ENCODE results near the gene AURKAIP1. TPM values are rescaled to one million over a fixed set of nuclear protein-coding genes. Genes with fewer than 3 reads are reported as not detected.

Gene AURKAIP1
- total RNA-seq, 1 experiment from 2014 or later: 49.1 TPM

GRCh38 chr1:1366699-1367066, 8.3 kb downstream of the AURKAIP1 start:
- Histone ChIP-seq H3K27me3 (ENCODE audit: low read length) (no peaks in the 10 kb centered on the region), H3K4me3 (ENCODE audit: low read length) (no peak overlapping the region), H3K9me3 (ENCODE audit: low read length) (peaks cover 18% of the 10 kb centered on the region), H3K27ac (ENCODE audit: low read length) (no peak overlapping the region), H3K36me3 (ENCODE audit: insufficient read depth, low read length) (no peaks in the 10 kb centered on the region), H2AFZ (ENCODE audit: low read length) (no peak overlapping the region), H3K9ac (ENCODE audit: low read length) (no peak overlapping the region), H3K79me2 (ENCODE audit: low read length) (peaks cover 4% of the 10 kb centered on the region; the same call in 1 of the 2 replicates), H4K20me1 (ENCODE audit: insufficient read depth, low read depth, low read length) (no peaks in the 10 kb centered on the region), H3K9me2 (replicated peaks; ENCODE audit: insufficient read depth, low read length) (no peaks in the 10 kb centered on the region), H3K4me1 (ENCODE audit: low read length) (peaks cover 5% of the 10 kb centered on the region), H3K4me2 (ENCODE audit: low read depth, low read length, poor library complexity, severe bottlenecking) (no peak overlapping the region)
- no peak for DNase-seq

- no peak overlapping the region for H3K4me3 ChIP-seq (ENCODE audit: low read length)
- no peaks in the 10 kb centered on the region for H3K9me2 ChIP-seq (replicated peaks; ENCODE audit: insufficient read depth, low read length)
- H2AFZ ChIP-seq (ENCODE audit: low read length): no peak overlapping the region
- no peaks in the 10 kb centered on the region for H3K36me3 ChIP-seq (ENCODE audit: insufficient read depth, low read length)
- H3K9ac ChIP-seq (ENCODE audit: low read length): no peak overlapping the region
- H3K4me1 ChIP-seq (ENCODE audit: low read length): 0 out of 2 replicates have a peak, but pooled peaks cover 3% of the 10 kb centered on the region
- H3K4me2 ChIP-seq (ENCODE audit: low read depth, low read length, poor library complexity, severe bottlenecking): no peak overlapping the region
- no peak overlapping the region for H3K27ac ChIP-seq (ENCODE audit: low read length)
- DNase-seq: no peak
- H3K79me2 ChIP-seq (ENCODE audit: low read length): no peaks in the 10 kb centered on the region
- no peaks in the 10 kb centered on the region for H3K27me3 ChIP-seq (ENCODE audit: low read length)
- H3K9me3 ChIP-seq (ENCODE audit: low read length): peaks cover 18% of the 10 kb centered on the region
- no peaks in the 10 kb centered on the region for H4K20me1 ChIP-seq (ENCODE audit: insufficient read depth, low read depth, low read length)
Observed at GRCh38 chr1:1365875-1366698, 8.9 kb downstream of the AURKAIP1 start.

GRCh38 chr1:1364266-1364665, 10.7 kb downstream of the AURKAIP1 start:
- H3K4me2 ChIP-seq (ENCODE audit: low read depth, low read length, poor library complexity, severe bottlenecking): no peak overlapping the region

GRCh38 chr1:1361982-1362423, 13.0 kb downstream of the AURKAIP1 start:
- Histone ChIP-seq H3K4me2 (ENCODE audit: low read depth, low read length, poor library complexity, severe bottlenecking) (no peak overlapping the region), H3K36me3 (ENCODE audit: insufficient read depth, low read length) (no peaks in the 10 kb centered on the region), H3K4me3 (ENCODE audit: low read length) (no peak overlapping the region), H3K79me2 (ENCODE audit: low read length) (no peaks in the 10 kb centered on the region), H3K27ac (ENCODE audit: low read length) (no peak overlapping the region), H4K20me1 (ENCODE audit: insufficient read depth, low read depth, low read length) (no peaks in the 10 kb centered on the region), H3K9me3 (ENCODE audit: low read length) (peaks cover 14% of the 10 kb centered on the region), H3K9ac (ENCODE audit: low read length) (no peak overlapping the region), H2AFZ (ENCODE audit: low read length) (no peak overlapping the region), H3K4me1 (ENCODE audit: low read length) (0 out of 2 replicates have a peak, but pooled peaks cover 3% of the 10 kb centered on the region), H3K9me2 (replicated peaks; ENCODE audit: insufficient read depth, low read length) (no peaks in the 10 kb centered on the region), H3K27me3 (ENCODE audit: low read length) (no peaks in the 10 kb centered on the region)
- no peak for DNase-seq

More at GRCh38 chr1:1364266-1364665, 10.7 kb downstream of the AURKAIP1 start:
- Histone ChIP-seq H3K27ac (ENCODE audit: low read length) (no peak overlapping the region), H3K4me1 (ENCODE audit: low read length) (0 out of 2 replicates have a peak, but pooled peaks cover 3% of the 10 kb centered on the region), H4K20me1 (ENCODE audit: insufficient read depth, low read depth, low read length) (no peaks in the 10 kb centered on the region), H3K9me3 (ENCODE audit: low read length) (peaks cover 18% of the 10 kb centered on the region), H3K9me2 (replicated peaks; ENCODE audit: insufficient read depth, low read length) (no peaks in the 10 kb centered on the region), H3K4me3 (ENCODE audit: low read length) (no peak overlapping the region), H3K27me3 (ENCODE audit: low read length) (no peaks in the 10 kb centered on the region), H3K9ac (ENCODE audit: low read length) (no peak overlapping the region), H3K36me3 (ENCODE audit: insufficient read depth, low read length) (no peaks in the 10 kb centered on the region), H2AFZ (ENCODE audit: low read length) (no peak overlapping the region), H3K79me2 (ENCODE audit: low read length) (no peaks in the 10 kb centered on the region)
- DNase-seq: no peak

GRCh38 chr1:1361233-1361981, 13.6 kb downstream of the AURKAIP1 start:
- Histone ChIP-seq H3K9ac (ENCODE audit: low read length) (no peak overlapping the region), H2AFZ (ENCODE audit: low read length) (no peak overlapping the region), H3K4me3 (ENCODE audit: low read length) (no peak overlapping the region), H3K4me2 (ENCODE audit: low read depth, low read length, poor library complexity, severe bottlenecking) (no peak overlapping the region), H3K4me1 (ENCODE audit: low read length) (0 out of 2 replicates have a peak, but pooled peaks cover 3% of the 10 kb centered on the region), H3K27me3 (ENCODE audit: low read length) (no peaks in the 10 kb centered on the region), H3K9me3 (ENCODE audit: low read length) (peaks cover 8% of the 10 kb centered on the region), H3K9me2 (replicated peaks; ENCODE audit: insufficient read depth, low read length) (no peaks in the 10 kb centered on the region), H4K20me1 (ENCODE audit: insufficient read depth, low read depth, low read length) (no peaks in the 10 kb centered on the region), H3K27ac (ENCODE audit: low read length) (no peak overlapping the region), H3K79me2 (ENCODE audit: low read length) (no peaks in the 10 kb centered on the region), H3K36me3 (ENCODE audit: insufficient read depth, low read length) (no peaks in the 10 kb centered on the region)
- no peak for DNase-seq

GRCh38 chr1:1360506-1361169, 14.4 kb downstream of the AURKAIP1 start:
- H3K9ac ChIP-seq (ENCODE audit: low read length): no peak overlapping the region
- H3K4me2 ChIP-seq (ENCODE audit: low read depth, low read length, poor library complexity, severe bottlenecking): no peak overlapping the region

GRCh38 chr1:1359664-1360468, 15.1 kb downstream of the AURKAIP1 start:
- Histone ChIP-seq H4K20me1 (ENCODE audit: insufficient read depth, low read depth, low read length) (no peaks in the 10 kb centered on the region), H3K4me1 (ENCODE audit: low read length) (0 out of 2 replicates have a peak, but pooled peaks cover 3% of the 10 kb centered on the region), H3K4me2 (ENCODE audit: low read depth, low read length, poor library complexity, severe bottlenecking) (no peak overlapping the region), H3K9ac (ENCODE audit: low read length) (no peak overlapping the region), H3K27ac (ENCODE audit: low read length) (no peak overlapping the region), H3K9me3 (ENCODE audit: low read length) (no peaks in the 10 kb centered on the region), H3K36me3 (ENCODE audit: insufficient read depth, low read length) (no peaks in the 10 kb centered on the region), H3K4me3 (ENCODE audit: low read length) (no peak overlapping the region), H2AFZ (ENCODE audit: low read length) (no peak overlapping the region), H3K9me2 (replicated peaks; ENCODE audit: insufficient read depth, low read length) (no peaks in the 10 kb centered on the region), H3K79me2 (ENCODE audit: low read length) (no peaks in the 10 kb centered on the region), H3K27me3 (ENCODE audit: low read length) (no peaks in the 10 kb centered on the region)
- DNase-seq: no peak

More at GRCh38 chr1:1360506-1361169, 14.4 kb downstream of the AURKAIP1 start:
- Histone ChIP-seq H3K9me2 (replicated peaks; ENCODE audit: insufficient read depth, low read length) (no peaks in the 10 kb centered on the region), H4K20me1 (ENCODE audit: insufficient read depth, low read depth, low read length) (no peaks in the 10 kb centered on the region), H3K4me3 (ENCODE audit: low read length) (no peak overlapping the region), H3K27me3 (ENCODE audit: low read length) (no peaks in the 10 kb centered on the region), H3K79me2 (ENCODE audit: low read length) (no peaks in the 10 kb centered on the region), H3K27ac (ENCODE audit: low read length) (no peak overlapping the region), H3K4me1 (ENCODE audit: low read length) (0 out of 2 replicates have a peak, but pooled peaks cover 3% of the 10 kb centered on the region), H3K9me3 (ENCODE audit: low read length) (no peaks in the 10 kb centered on the region), H2AFZ (ENCODE audit: low read length) (no peak overlapping the region), H3K36me3 (ENCODE audit: insufficient read depth, low read length) (no peaks in the 10 kb centered on the region)
- no peak for DNase-seq

Data from Karpas-422 (cell line).